IPS DF 4.7 (cell line): ENCODE data around the gene TEC.

Source experiments
- DNase-seq: peaks from one replicate; pipeline ENCODE4 v3.0.0-alpha.2; 2013; ENCODE audit warnings: low spot score; ENCODE audit errors: extremely low read depth

Gene TEC

DNA sequence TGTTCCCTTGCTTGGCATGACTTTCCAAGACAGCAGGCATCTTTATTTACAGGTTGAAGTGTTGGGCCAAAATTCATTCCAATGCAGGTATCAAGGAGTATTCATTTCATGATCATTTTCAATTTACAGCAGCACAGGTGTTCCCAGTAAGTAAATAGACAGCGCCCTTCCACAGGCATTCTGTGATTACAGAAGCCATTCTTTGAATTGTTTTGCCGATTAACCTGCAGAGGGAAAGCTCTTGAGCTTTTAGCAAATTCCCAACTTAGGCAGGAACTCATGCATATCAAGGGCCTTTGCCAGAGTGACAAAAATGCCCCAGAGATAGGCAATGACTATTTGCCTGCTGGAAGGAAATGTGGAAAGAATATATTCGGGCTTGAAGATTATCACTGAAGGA lies 142.4 kb downstream of the TEC start:
- DNase-seq = no peak

DNA sequence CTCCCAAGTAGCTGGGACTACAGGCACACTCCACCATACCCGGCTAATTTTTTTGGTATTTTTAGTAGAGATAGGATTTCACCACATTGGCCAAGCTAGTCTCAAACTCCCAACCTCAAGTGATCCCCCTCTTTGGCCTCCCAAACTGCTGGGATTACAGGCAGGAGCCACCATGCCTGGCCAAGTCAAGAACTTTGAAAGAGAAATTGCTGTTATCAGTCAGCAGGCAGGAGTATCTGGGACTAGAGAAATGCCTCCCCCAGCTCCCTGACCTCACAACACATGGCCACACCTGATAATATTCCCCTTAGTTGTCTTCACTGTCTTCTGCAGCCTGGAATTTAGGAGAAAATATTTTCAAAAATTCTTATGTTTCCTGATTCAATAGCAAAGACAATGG lies 143.0 kb downstream of the TEC start:
- no peak for DNase-seq

DNA sequence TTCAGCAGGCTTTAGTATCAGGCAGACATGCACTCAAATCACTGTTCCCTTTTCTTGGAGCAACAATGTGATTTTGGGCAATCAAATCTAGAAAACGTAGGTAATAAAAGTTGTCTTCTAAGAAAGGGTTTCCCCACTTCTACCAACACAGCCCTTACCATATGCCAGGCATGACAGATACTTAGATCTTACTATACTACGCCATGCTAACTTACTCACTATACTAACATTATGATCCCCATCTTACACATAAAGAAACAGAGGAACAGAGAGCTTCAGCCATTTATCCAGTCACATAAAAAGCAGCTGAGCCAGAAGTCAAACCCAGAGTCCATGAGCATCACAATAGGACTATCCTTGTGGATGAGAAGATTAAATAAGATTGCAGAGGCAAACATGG lies 144.8 kb downstream of the TEC start:
- DNase-seq = no peak

DNA sequence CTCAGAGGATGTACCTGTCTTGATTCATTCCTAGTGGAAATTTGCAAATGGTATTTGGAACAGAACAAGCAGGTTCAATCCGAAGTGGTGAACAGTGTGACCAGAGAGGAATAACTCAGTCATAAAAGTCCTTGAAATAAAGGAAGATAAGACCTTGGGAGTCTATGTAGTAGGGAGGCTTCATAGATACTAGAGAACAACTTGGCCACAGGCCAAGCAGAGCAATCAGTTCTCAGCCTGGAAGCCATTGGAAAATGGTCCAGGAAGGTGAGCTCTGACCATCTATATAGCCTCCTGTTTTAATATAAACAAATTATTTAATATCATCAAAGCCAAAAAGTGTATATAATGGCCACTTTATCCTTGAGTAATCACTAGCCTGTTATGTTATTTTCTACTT lies 146.9 kb downstream of the TEC start:
- no peak for DNase-seq

DNA sequence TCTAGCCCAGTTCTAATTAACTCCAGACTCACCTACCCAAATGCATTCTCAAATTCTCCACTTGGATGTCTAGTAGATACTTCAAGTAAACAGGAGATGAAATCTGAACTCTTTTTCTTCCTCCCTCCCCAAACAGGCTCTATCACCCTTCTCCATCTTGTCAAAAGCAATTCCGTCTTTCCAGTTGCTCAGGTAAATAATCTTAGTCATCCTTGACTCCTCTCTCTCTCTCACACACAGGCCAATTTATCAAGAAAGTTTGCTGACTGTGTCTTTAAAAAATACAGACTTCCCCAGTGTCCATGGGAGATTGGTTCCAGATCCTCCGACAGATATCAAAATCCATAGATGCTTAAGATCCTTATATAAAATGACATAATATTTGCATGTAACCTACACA lies 148.5 kb downstream of the TEC start:
- DNase-seq = no peak

DNA sequence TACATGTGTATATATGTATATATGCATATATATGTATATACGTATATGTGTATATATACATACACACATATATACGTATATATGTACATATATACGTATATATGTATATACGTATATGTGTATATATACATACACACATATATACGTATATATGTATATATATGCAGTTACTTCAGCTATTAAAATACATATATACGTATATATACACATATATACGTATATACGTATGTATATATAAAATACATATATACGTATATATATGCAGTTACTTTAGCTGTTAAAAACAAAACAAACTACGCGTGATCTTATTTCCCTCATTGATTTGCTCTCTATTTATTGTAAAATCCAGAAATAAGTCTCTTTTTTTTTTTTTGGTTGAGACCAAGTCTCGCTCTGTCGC lies 149.5 kb downstream of the TEC start:
- no peak for DNase-seq

DNA sequence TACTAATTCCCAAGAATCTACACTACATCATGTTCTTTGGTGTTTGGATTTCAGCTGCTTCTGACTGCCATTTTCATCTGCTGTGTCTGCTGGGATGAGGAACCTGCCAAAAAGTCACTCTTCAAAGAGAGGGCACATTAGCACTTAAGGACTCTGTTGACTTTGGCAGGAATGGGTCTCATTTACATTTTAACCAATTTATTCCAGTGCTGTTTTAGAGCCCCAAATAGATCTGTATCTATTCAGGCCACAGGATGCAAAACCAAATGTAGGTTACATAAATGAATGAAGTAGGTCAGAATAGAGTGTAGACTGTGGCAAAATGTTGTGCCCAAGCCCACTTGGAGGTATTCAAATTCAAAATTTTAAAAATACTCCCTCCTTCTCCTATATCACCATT lies 150.0 kb downstream of the TEC start:
- no peak for DNase-seq

DNA sequence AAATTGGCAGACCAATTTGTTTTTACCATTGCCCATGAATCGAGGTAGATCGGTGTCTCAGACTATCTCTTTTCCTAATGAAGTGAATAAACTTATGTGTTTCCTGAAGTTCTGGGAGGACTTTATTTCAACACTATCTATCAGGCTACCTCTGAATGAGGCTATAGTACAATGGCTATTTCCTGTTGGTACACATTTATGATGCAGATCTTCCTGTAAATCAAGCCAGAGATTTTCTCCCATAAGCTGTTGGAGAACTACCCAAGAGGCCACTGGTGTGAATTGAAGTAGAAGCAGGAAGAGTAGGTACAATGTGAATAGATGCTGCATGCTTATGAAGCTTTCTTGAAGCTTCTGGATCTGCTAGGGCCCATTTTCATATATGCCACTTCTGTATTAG lies 151.6 kb downstream of the TEC start:
- DNase-seq = no peak

DNA sequence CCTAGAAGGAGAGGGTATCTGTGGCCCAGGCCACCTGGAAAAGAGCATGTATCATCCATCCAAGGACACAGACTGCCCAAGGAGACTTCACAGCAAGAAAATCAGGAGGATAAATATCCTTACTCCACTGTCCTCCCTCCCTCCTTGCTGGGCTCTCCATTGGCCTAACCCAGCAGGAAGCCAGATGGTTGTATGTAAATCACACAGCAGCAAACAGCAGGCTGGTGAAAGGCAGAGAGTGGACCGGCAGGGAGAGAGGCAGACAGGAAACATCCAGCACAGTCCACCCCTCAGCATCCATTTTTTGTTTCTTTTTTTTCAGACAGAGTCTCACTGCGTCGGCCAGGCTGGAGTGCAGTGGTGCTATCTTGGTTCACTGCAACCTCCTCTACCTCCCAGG lies 153.1 kb downstream of the TEC start:
- DNase-seq = no peak

DNA sequence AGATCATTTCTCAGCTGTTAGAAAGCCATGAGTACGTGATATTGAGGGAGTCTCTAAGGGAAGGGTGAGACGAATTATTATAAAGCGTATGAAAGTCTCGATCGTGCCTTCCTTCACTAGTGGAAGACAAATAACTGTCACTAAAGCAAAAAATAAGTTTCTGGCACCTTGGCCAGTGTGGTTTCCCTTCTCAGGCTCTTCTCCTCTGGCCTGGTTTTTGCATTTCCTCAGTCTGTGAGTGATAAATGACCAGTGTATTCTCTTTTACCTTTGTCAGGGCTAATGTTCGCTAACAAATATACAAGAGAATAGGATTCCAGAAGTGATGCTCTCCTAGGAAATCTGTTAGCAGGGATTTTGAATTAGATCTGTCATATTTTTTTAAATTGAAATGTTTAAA lies 155.2 kb downstream of the TEC start:
- no peak for DNase-seq

DNA sequence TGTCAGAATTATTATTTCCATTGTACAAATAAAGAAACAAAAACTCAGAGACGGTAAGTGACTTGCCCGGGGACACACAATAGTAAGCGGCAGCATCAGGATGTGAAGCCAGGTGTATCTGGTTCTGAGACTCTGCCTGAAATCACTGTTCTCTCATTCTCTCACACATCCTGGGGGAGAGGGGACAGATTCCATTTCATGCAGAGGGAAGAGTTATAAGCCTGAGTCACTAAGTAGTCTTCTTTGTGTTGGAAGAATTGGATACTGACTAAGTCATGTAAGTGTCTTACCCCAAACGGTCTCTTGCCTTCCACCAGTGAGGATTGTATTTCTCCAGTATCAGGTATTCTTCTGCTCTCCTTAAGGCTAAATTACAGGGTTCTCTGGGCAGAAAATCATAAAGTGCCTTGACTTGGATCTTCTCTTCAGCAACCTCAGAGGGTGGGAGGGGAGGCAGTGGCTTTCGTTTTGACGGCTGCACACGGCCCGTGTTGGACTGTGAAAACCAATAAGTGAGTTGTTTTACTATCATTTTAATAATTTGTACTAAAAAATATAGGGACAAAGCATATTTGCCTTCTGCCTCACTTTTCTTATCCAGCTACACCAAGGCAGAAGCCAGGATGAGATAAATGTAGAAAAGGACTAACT lies 157.5 kb downstream of the TEC start:
- DNase-seq = no peak

DNA sequence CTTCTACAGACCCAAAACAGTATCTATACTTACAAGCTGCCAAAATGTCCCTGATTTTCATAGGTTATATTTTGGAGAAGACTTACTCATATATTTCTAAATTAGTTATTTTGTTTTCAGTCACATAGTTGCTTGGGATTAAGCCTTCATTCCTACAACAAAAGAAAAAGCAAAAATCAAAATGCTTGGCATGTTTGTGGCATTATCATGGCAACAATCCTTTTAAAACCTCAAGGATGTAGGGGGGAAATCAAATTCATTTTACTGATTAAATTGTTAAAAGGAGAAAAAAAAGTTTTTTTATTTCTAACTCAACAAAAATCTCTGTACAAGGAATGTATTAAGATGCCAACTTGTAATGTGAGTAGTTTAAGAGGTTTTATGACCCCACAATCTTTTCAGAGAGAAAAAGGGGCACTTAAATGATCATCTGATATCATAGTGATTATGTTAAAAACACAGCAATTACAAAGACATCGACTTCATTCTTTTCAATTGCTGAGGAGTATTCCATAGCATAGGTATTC lies 159.1 kb downstream of the TEC start:
- no peak for DNase-seq

DNA sequence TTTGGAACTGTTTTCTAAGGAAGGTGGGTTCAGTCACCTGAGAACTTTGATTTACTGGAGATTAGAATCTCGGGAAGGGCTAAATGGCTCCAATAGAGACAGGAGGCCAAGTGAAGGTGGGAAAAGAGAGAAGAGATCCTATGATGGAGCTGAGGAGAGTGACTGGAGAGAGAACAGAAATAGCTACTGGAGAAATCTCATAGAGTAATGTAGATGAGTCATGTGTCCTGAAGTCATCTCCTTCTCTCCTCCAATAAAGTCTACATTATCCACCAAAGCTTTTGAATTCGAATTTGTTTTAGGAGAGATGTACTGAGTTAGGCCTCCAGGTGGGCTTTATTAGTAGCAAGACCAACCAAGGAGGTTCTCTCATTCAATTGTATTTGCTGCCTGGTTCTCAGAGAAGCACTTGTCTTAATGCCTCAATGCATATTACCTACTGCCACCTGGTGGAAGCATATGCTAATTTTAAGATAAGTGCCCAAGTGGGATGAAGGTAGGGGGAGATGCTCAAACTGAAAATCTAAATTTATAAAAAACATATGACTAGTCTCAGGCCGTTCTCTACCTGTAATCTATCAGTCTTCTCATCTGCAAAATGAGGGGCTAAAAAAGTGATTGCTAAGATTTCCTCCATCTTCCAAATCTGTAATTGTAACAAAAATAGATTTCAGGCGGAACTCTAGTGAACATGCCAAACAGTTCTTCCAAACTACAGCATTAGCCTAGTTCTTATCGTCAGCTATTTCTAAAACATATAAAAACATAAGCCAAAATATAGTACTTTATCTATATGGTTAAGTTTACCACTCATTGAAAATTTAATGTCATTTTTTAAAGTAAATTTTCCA lies 160.0 kb downstream of the TEC start:
- DNase-seq = no peak

DNA sequence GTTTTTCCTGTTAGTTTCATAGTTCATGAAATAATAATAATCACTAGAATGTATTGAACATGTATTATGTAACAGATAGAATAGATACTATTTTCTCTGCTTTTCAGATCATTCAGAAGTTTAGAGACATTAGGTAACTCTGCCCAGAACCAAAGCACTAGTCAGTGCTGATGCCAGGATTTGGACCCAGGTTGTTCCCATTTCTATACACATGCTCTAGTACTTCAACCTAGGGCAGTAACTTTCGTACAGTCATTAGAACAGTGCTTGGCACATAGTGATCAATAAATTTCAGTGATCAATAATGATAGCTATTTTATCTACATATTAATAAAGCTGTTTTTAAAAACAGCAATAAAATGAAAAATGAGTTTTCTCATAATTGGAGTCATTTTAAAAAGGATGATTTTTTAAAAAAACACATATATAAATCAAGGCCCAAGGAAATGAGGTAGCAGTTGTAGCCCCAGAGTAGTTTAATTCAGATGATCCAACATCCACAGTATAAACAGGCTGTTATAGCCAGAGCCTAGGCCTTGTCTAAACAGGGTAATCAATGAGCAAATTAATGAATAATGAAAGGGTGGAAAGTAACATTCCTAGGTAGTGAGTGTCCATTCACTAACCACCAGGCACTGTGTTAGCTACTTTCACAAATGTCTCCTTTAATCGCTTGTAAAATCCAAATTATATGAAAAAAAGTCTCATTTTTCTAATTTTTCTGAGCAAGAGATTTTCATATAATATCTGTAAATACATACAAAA lies 161.1 kb downstream of the TEC start:
- DNase-seq = no peak

DNA sequence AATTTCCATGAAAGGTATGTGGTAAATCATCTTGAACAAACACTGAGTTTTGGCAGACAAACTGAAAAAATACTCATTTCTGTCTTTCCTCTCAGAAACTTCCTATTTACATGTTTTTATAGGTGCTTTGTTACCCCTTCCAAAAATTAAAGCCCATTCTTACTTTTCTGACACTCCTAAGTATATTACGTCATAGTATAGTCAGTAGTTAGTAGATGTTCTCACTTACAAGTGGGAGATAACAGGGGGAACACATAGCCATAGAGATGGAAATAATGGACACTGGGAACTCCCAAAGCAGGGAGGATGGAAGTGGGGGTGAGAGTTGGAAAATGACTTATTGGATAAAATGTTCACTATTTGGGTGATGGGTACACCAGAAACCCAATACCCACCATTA lies 164.4 kb downstream of the TEC start:
- DNase-seq = no peak

DNA sequence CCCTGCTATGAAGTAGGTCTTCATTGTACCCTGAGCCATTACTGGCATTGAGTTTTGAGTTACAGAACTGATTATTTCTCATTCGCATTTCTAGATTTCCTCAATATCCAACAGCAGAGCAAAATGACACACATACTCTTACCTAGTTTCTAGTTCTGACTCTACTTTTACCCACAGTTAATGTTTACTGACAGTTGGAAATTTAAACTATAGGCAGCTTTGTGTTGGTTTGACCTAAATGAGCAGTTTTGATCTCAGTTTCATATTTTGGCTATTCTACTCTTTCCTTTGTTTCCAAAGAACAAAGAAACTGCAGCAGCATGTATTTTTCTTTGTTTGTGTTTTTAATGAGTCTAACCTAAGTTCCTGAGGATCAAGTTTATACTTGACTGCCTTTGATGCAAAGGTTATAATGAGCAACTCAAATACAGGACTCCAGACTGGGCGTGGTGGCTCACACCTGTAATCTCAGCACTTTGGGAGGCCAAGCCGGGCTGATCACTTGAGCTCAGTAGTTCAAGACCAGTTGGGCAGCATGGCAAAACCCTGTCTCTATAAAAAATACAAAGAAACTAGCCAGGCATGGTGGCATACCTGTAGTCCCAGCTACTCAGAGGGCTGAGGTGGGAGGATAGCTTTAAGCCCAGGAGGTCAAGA lies 166.0 kb downstream of the TEC start:
- no peak for DNase-seq

DNA sequence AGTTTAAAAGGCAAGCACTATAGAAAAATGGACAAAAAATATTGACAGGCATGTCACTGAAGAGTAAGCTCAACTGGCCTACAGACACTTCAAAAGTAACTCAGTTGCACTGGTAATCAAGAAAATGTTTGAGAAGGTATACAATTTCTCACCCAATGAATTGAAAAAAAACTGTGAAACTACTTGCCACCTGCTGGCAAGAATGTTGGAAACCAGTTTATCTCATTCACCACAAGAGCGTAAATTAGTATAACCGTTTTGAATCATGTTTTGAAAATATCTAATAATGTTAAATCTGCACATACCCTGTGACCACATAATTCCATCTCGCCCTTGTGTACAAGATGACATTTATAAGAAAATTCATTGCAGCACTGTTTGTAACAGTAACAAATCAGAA lies 167.3 kb downstream of the TEC start:
- no peak for DNase-seq

DNA sequence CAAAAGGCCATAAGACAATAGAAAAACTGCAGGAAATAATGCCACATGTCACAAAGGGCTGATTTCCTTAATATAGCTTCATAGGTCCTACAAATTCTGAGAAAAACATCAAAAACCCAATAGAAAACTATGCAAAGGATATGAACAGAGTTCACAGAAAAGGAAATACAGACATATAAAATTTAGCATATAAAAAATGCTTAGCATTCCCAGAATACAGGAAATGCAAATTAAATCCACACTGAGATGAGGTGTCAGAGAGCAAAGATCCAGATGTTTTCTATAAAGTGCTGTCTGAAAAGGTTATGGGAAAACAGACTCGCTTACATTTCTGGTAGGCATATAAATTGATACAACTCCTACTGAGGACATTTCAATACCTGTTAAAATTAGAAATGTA lies 169.4 kb downstream of the TEC start:
- no peak for DNase-seq

DNA sequence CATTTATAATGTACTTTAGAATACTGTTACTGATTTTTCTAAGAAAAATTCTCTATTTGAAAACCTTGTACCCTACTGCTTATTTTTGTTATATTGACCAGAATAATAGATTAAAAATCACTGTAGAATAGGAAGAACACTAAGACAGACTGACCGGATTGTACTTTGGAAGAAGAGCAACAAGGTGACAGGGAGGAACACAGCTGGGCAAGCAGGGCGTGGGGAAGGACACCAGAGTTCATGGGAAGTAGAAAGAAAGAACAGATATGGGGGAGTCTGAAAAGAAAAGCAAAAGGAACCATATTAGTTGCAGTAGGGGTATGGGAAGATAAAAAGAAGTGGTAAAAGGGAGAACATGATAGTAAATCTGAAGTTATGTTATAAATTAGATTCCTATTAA lies 174.2 kb downstream of the TEC start:
- DNase-seq = no peak

DNA sequence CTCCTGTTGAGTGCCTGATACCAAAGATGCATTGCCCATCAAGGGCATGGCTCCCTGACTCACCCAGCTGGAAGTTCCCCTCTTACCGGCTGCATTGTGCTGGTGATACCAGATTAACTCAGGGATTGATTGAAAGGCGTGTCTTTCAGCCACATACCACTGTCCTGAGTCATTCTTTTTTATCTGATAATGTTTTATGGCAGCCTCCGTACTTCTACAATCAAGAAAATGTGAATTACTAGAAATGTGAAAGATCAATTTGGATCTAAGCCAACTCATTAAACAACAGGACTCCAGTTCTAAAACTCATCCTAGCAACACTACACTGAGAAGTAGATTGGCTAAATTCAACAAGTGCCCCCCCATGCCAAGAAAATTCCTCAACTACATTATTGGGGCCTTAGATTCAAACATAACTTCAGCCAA lies 175.6 kb downstream of the TEC start:
- no peak for DNase-seq

DNA sequence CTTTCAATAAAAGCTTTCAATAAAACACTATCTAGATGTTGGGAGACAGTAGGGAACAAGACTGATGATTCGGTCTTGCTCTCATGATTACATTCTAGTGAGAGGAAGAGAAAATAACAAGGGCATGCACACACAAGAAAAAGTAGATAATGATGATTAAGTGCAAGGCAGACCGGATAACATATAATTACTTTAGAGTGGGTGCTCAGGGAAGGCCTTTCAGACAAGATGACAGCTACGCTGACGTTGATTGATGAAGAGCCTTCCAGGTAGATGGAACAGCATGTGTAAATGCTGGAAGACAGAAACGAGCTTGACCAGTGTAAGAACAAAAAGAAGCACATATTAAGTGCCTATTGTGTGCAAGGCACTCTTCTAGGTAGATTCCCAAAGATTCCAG lies 179.0 kb downstream of the TEC start:
- DNase-seq = no peak
